Midbrain (tissue), 1 donor: ENCODE data around the gene PPP3CA.
"Not testable (repeated sequence)": the region's sequence is repeated elsewhere in the genome, so short reads cannot be mapped to it uniquely, and the experiment has no call there.

Experiments
- DNase-seq: peaks from one replicate; lab custom pipeline; 2025; lab: John Stamatoyannopoulos, UW

Gene PPP3CA

DNA sequence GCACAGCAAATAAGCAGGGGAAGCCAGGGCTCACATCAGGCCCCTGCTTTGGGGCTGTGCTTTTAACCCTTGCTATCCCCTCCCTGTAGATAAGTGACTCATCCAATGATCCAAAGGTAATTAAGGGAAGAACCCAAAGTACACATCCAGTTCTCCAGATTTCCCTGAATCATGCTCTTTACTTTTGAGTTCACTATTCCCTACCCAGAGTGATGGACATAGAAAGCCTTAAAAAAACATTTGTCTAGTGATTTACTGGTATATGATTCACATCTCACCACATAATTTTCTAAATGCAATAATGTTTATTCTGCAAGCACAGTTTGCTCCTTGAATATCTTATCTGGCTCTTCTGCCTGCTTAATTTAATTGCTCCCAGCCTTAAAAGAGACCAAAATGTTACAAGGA, 136.2 kb downstream of the PPP3CA start:
- DNase-seq = no peak

- no peak for DNase-seq
Measured at GRCh38 chr4:101210331-101210730, 137.0 kb downstream of the PPP3CA start.

DNA sequence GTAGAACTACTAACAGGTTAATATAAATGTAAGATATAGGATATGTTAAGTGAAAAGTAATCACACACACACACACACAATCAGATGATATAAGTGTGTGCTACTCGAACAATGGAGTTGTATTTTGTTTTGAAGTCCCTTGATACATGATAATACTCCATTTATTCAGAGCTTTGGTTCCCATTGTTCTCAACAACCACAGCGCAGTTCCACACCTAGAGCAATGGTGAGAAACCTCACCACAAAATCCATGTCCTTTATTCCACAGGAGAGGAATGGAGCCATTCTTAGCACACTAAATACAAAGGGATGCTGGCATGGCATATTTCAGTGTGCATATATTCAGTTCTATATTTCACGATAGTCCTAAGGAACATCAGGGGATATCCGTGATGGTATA, 139.2 kb downstream of the PPP3CA start:
- no peak for DNase-seq

GRCh38 chr4:101205916-101206315, 141.4 kb downstream of the PPP3CA start:
- DNase-seq = no peak

GRCh38 chr4:101201421-101201820, 145.9 kb downstream of the PPP3CA start:
- no peak for DNase-seq

- DNase-seq = no peak
Measured at GRCh38 chr4:101200561-101200960, 146.8 kb downstream of the PPP3CA start.

GRCh38 chr4:101199507-101200285, 147.6 kb downstream of the PPP3CA start:
- DNase-seq = no peak

DNA sequence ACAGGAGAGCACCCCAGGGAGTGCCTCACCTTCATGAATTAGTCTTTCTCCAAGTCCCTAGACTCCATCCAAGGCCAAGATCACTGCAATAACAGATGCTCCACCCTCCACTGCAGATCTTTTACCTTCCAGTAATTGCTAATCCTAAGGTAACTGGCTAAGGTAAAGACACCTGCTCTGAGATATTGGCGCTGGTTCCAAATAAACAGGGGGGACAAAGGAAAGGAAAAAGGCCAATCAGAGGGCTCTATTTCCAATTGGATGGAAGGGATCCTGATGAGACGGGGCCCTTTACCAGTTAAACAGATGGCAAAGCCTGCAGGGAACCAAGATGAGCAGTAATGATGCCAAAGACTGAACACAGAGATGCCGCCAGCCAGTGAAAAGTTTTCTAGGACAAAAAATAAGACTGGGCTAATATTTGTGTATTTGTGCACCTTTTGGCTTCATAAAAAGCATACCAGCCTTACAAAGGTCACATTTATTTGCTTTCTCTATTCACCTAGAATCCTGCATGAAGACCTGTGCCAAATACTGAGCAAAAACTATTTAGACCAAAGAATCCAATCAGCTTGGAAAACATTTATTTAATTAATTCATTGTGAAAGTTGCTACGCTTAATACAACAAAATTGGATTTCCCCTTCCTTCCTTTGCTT, 148.5 kb downstream of the PPP3CA start:
- DNase-seq = no peak

DNA sequence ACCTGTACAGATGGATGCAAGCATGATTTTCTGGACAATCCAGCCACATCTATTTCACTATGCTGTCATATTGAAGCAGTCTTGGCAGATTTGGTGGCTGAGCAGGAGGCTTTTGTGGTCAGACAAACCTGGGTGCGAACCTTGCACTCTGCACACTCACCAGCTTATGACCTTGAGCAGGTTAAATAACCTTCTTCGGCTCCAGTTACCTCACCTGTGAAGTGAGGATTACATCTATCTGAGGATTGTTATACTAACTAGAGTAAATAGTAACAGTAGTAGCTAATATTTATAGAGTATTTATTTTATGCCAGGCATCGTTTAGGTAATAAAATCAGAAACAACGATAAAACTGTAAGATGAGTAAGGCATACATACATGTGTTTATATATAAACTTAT, 150.0 kb downstream of the PPP3CA start:
- DNase-seq = no peak

DNA sequence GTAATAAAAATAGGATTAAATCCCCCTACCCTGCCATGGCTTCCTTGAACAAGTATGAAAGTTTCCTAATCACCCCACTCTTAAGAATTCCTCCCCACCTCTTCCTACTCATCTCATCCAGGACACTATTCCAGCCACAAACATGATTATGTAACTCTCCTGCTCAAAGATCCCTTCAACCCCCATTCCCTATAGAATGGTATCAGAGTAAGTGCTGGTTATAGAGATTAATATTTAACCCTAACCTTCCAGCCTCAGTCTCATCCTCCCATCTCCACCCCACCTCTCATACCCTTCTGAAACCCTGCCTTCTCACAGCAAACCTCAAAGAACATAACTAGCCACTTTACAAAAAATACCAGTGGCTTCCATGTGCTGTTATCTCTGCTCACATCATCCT, 155.1 kb downstream of the PPP3CA start:
- DNase-seq = no peak

- DNase-seq = peak; percentile 77
Measured at GRCh38 chr4:101191302-101192098, 155.8 kb downstream of the PPP3CA start.

- no peak for DNase-seq
Measured at GRCh38 chr4:101190751-101191150, 156.6 kb downstream of the PPP3CA start.

DNA sequence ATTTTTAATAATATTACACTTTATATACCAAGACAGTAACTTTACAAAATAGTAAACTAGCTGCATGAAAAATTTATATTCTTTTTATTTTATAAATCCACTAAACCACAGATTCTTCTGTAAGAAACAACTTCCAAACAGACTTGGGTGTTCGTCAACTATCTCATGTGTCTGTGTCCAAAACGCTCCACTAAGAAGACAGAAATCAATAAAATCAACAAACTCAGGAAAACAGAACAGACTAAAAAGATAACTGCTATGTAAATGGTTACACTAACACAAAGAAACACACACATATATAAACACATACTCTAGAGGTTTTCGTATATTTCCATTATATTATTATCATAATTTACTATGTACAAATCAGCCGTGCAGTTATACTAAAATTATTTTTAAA, 158.4 kb downstream of the PPP3CA start:
- DNase-seq = no peak

- DNase-seq = no peak
Measured at GRCh38 chr4:101187841-101188240, 159.5 kb downstream of the PPP3CA start.

DNA sequence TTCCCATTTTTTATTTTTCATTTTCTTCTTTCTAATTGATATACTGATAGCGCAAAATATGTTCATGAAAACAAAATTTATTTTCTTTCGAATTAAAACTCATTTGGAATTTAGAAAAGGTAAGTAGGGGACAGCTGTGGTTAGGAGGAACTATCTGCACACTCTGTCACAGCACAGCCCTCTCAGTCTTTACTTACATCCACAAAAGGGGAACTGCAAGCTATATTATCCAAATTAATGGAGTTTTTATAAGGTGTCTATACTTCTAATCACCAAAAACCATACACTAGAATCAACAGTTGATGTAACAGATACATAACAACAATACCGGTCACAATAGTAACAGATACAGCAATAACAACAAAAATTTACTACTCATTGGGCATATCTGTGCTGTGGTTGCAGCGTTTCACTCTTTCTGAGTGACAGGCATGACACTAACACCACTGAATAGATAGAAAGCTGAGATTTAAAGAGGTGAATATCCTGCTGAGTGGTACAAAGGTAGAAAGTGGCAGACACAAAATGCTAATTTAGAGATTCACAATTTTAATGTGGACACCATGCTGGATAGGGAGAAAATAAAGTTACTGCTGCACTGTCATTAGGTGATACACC, 160.7 kb downstream of the PPP3CA start:
- no peak for DNase-seq

DNA sequence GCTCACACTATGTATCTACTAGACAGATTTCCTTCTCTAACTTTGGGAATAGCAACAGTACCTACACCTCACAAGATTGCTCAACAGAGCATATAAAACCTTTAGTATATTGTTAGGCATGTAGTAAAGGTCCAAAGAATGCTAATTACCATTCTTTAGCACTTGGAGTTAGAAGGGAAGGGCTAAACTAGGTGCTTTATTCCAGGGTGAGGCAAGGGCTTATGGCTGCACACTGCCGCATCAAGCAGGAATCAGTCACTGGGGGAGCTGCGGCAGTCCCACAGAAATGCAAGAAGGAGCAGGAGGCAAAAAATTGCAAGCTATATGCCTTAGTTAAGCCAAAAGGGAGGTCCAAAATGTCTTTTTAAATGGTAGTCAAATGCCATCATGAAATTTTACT, 162.7 kb downstream of the PPP3CA start:
- no peak for DNase-seq

- no peak for DNase-seq
Measured at GRCh38 chr4:101183666-101184373, 163.5 kb downstream of the PPP3CA start.

GRCh38 chr4:101183221-101183620, 164.1 kb downstream of the PPP3CA start:
- no peak for DNase-seq

DNA sequence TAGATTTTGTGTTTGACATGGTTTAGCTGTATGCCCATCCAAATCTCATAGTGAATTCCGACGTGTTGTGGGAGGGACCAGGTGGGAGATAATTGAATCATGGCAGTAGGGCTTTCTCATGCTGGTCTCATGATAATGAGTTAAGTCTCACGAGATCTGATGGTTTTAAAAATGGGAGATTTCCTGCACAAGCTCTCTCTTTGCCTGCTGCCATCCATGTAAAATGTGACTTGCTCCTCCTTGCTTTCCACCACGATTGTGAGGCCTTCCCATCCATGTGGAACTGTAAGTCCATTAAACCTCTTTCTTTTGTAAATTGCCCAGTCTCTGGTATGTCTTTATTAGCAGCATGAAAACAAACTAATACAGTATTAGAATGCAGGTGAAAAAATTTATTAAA, 164.6 kb downstream of the PPP3CA start:
- not testable (repeated sequence) for DNase-seq

GRCh38 chr4:101178731-101179130, 168.6 kb downstream of the PPP3CA start:
- DNase-seq = no peak

DNA sequence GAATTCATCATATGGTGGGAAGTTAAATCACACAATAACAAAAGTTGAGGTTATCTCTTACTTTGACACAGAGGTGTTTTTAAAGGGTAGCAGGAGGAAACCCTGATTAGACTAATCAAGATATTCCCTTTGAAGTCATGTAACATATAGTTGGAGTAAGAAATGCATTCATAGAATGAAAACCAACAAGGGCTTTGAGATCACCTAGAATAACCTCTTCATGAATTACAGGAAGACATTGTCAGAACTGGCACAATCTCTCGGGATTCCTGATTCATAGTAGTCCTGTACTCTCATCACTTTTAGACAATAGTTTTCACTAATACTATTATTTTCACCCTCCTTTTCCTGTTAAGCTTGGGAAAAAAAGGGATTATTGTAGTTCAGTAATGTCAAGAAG, 170.2 kb downstream of the PPP3CA start:
- no peak for DNase-seq
